Measurements from ENCODE around the gene DPF3.
A peak's percentile ranks its signal among the peaks of the same experiment; 100 is the strongest.

The DPF3 gene

GRCh38 chr14:72898448-72898847 lies 4.5 kb upstream of the DPF3 start:
- DNase-seq (ENCODE audit: low read depth) = no peak
- no peak overlapping the region for H3K4me3 ChIP-seq (ENCODE audit: low read depth, low read length)
- TF ChIP-seq CTCF (IDR thresholded peaks at IDR 0.05; ENCODE audit: low read depth, low read length, missing control alignments) = no peak

GRCh38 chr14:72894623-72895378 lies 900 bp upstream of the DPF3 start:
- TF ChIP-seq CTCF (IDR thresholded peaks at IDR 0.05; ENCODE audit: low read depth, low read length, missing control alignments) = no peak
- peak overlapping the region; percentile 85 for H3K4me3 ChIP-seq (ENCODE audit: low read depth, low read length)
- no peak for DNase-seq (ENCODE audit: low read depth)

- no peak for TF ChIP-seq CTCF (IDR thresholded peaks at IDR 0.05; ENCODE audit: low read depth, low read length, missing control alignments)
- H3K4me3 ChIP-seq (ENCODE audit: low read depth, low read length) = peak overlapping the region; percentile 85
- DNase-seq (ENCODE audit: low read depth) = no peak
Measured at GRCh38 chr14:72894323-72894622, 372 bp upstream of the DPF3 start.

GRCh38 chr14:72892879-72893635 lies 844 bp downstream of the DPF3 start:
- H3K4me3 ChIP-seq (ENCODE audit: low read depth, low read length) = peak overlapping the region; percentile 85
- no peak for DNase-seq (ENCODE audit: low read depth)
- no peak for TF ChIP-seq CTCF (IDR thresholded peaks at IDR 0.05; ENCODE audit: low read depth, low read length, missing control alignments)

- no peak for TF ChIP-seq CTCF (IDR thresholded peaks at IDR 0.05; ENCODE audit: low read depth, low read length, missing control alignments)
- no peak for DNase-seq (ENCODE audit: low read depth)
- peak overlapping the region; percentile 85 for H3K4me3 ChIP-seq (ENCODE audit: low read depth, low read length)
Measured at GRCh38 chr14:72892103-72892878, 1.6 kb downstream of the DPF3 start.

- H3K4me3 ChIP-seq (ENCODE audit: low read depth, low read length) = peak overlapping the region; percentile 85
- DNase-seq (ENCODE audit: low read depth) = no peak
- no peak for TF ChIP-seq CTCF (IDR thresholded peaks at IDR 0.05; ENCODE audit: low read depth, low read length, missing control alignments)
Measured at GRCh38 chr14:72891666-72892102, 2.2 kb downstream of the DPF3 start.

Measured in GM12864 (cell line).